SK-N-MC (cell line): ENCODE results near the gene TUBB6.

Source experiments
- EZH2 ChIP-seq: fragments of 200-600 bp; sonication (generic); IDR thresholded peaks from one replicate; pipeline ENCODE4 v1.6.1; 2017; ENCODE audit warnings: antibody characterized with exemption
- FOXP2 ChIP-seq: optimal IDR thresholded peaks from 2 replicates; pipeline ENCODE3; 2011; ENCODE audit warnings: mild to moderate bottlenecking, moderate library complexity; ENCODE audit not compliant: insufficient read depth; ENCODE audit errors: extremely low read length, control extremely low read depth
- POLR2AphosphoS5 ChIP-seq: IDR thresholded peaks from 2 replicates; pipeline ENCODE4 v1.6.1; 2012; ENCODE audit warnings: mild to moderate bottlenecking, low read depth, low read length, borderline replicate concordance

GRCh38 chr18:12334366-12334808 is 26.3 kb downstream of the TUBB6 start:
- TF ChIP-seq POLR2AphosphoS5 (no peak), EZH2 (no peak), FOXP2 (no peak)
